Neural progenitor cell (in vitro differentiated cells): ENCODE measurements around the gene GPR158.

ENCODE experiments used
- CTCF ChIP-seq: fragments of 200-600 bp; sonication (generic); IDR thresholded peaks from 2 replicates; pipeline ENCODE4 v1.5.1; 2017; ENCODE audit warnings: antibody characterized with exemption, mild to moderate bottlenecking
- EZH2 ChIP-seq: fragments of 200-600 bp; sonication (generic); IDR thresholded peaks from 2 replicates; pipeline ENCODE4 v1.6.1; 2017; ENCODE audit warnings: antibody characterized with exemption, mild to moderate bottlenecking, moderate library complexity
- EZH2phosphoT487 ChIP-seq: fragments of 200-600 bp; sonication (generic); IDR thresholded peaks from 2 replicates; pipeline ENCODE4 v1.6.1; 2017; ENCODE audit warnings: antibody characterized with exemption

GRCh38 chr10:25501912-25502311, 327.1 kb downstream of the GPR158 start:
- TF ChIP-seq CTCF (no peak), EZH2 (no peak), EZH2phosphoT487 (no peak)
